ENCODE results near the gene PRLR. TPM values are rescaled to one million over a fixed set of nuclear protein-coding genes. Genes with fewer than 3 reads are reported as not detected.
A peak's percentile ranks its signal among the peaks of the same experiment; 100 is the strongest.
"Not testable (repeated sequence)": the region's sequence is repeated elsewhere in the genome, so short reads cannot be mapped to it uniquely, and the experiment has no call there.

The PRLR gene
- total RNA-seq, 1 experiment from 2014 or later: not detected

GRCh38 chr5:35114698-35115097 is 115.6 kb downstream of the PRLR start:
- in situ Hi-C loops (cut with HindIII; ENCODE audit: low pct_unique_long_range_greater_than_20kb, low sequenced_read_pairs): no loop called here
- no peak for DNase-seq (ENCODE audit: low read depth)

DNA sequence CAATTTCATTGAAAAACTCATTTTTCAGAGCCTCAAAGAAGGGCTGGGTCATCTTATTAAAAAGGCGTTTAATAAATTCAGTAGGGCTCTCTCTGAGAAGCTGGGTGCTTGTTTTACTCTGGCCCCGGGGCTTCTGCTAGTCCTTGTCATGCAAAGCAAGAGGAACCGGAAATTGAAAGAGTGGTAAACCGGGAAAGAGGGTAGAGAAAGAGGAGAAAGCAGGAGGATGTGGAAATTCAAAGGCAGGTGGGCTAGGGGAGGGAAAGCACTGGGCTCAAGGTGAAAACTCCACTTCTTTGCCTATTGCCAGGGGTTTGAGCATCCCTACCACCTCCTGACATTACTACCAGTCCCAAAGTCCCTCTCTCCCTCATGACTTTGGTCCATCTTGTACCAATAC is 118.0 kb downstream of the PRLR start:
- in situ Hi-C loops (cut with HindIII; ENCODE audit: low pct_unique_long_range_greater_than_20kb, low sequenced_read_pairs): no loop called here
- no peak for DNase-seq (ENCODE audit: low read depth)

DNA sequence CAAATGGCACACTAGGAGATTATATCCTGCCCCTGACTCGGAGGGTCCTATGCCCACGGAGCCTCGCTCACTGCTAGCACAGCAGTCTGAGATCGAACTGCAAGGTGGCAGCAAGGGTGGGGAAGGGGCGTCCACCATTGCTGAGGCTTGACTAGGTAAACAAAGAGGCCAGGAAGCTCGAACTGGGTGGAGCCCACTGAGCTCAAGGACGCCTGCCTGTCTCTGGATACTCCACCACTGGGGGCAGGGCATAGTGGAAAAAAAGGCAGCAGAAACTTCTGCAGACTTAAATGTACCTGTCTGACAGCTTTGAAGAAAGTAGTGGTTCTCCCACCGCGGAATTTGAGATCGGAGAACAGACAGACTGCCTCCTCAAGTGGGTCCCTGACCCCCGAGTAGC is 125.7 kb downstream of the PRLR start:
- DNase-seq (ENCODE audit: low read depth); in situ Hi-C loops (cut with HindIII; ENCODE audit: low pct_unique_long_range_greater_than_20kb, low sequenced_read_pairs): not testable (repeated sequence)

DNA sequence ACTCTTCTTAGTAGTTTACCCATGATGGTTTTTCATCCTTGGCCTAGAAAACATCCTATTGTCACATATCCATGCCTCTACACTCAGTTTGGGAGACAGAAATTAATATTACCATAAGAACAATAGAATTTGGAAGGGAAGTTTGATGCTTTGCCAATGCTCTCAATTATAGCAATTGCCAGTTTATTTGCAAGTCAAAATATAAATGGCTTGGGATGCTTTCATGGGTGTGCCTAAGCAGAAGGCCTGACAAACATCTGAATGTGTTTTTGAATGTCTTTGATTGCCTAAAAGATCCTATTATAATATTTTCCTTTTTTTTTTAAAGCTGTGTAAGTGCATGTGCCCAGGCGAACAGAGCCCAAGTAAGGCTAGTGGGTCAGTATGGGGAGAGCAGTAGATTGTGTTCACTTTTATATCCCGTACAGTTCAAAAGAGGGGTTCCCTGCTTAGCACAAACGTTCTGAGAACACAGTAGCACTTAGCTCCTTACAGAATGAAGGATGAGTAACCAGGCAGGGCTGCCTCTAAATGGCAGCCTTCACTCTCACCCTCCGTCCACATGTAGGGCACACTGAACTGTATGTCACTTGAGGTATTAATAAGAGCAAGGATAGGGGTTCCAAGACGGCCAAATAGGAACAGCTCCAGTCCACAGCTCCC is 126.5 kb downstream of the PRLR start:
- in situ Hi-C loops (cut with HindIII; ENCODE audit: low pct_unique_long_range_greater_than_20kb, low sequenced_read_pairs): no loop called here

GRCh38 chr5:35101720-35102119 is 128.6 kb downstream of the PRLR start:
- DNase-seq (ENCODE audit: low read depth); in situ Hi-C loops (cut with HindIII; ENCODE audit: low pct_unique_long_range_greater_than_20kb, low sequenced_read_pairs): not testable (repeated sequence)

More for the DNA sequence above, 126.5 kb downstream of the PRLR start:
- DNase-seq (ENCODE audit: low read depth): no peak

DNA sequence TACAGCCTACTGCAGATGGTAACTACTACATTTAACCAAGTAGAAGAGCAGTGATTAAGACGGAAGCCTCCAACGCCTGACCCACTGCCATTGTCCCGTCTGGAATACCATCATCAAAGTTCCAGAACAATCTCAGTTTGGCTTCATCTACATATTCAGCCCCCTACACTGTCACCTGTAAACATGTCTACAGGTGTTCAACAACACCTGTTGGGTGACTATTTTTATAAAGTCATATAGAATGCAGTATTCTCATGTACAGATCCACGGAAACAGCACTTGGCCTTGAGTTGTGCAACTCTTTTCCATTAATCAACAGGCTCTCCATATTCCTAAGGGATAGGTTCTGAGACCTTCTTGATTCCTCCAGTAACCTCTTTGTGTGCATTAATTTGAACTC is 129.3 kb downstream of the PRLR start:
- no peak for DNase-seq (ENCODE audit: low read depth)
- in situ Hi-C loops (cut with HindIII; ENCODE audit: low pct_unique_long_range_greater_than_20kb, low sequenced_read_pairs): no loop called here

- in situ Hi-C loops (cut with HindIII; ENCODE audit: low pct_unique_long_range_greater_than_20kb, low sequenced_read_pairs): no loop called here
- no peak for DNase-seq (ENCODE audit: low read depth)
Observed at GRCh38 chr5:35098214-35098613, 132.1 kb downstream of the PRLR start.

DNA sequence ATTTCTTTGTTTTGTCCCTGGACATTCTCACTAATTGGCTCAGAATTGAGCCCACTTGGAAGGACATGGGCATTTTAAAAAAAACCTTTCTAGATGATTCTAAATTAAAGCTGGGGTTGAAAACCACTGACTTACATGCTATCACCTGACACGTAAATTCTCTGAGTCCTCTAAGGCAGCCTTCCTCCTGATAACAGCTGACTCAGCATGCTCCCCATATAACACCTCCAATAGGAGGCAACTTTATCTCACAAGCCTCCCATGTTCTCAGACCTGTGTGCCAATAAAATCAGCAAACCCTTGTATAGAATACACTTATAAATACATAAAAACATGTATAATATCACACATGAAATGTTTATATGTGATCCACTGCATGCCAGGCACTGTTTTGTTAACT is 133.4 kb downstream of the PRLR start:
- DNase-seq (ENCODE audit: low read depth): no peak
- in situ Hi-C loops (cut with HindIII; ENCODE audit: low pct_unique_long_range_greater_than_20kb, low sequenced_read_pairs): no loop called here

DNA sequence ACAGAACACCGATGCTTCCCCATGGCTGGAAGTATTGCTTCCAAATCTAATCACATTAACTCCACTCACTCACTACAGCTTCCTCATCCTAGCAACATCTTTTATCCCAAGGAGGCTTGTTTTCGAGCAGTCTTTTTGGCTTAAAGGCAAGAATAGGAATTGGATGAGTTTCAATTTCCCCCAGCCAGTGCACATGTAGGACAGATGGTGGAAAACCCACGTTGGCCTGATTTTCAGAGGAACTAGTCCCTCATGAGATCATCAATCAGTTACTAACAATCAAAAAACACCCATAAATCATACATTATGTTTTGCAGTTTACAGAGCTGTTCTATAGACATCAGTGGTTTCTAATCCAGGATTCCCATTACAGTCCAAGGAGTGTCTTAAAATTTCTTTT is 134.1 kb downstream of the PRLR start:
- DNase-seq (ENCODE audit: low read depth): no peak
- in situ Hi-C loops (cut with HindIII; ENCODE audit: low pct_unique_long_range_greater_than_20kb, low sequenced_read_pairs): no loop called here

- in situ Hi-C loops (cut with HindIII; ENCODE audit: low pct_unique_long_range_greater_than_20kb, low sequenced_read_pairs): no loop called here
- no peak for DNase-seq (ENCODE audit: low read depth)
Observed at GRCh38 chr5:35095366-35095765, 134.9 kb downstream of the PRLR start.

GRCh38 chr5:35094948-35095347 is 135.3 kb downstream of the PRLR start:
- no peak for DNase-seq (ENCODE audit: low read depth)
- in situ Hi-C loops (cut with HindIII; ENCODE audit: low pct_unique_long_range_greater_than_20kb, low sequenced_read_pairs): no loop called here

DNA sequence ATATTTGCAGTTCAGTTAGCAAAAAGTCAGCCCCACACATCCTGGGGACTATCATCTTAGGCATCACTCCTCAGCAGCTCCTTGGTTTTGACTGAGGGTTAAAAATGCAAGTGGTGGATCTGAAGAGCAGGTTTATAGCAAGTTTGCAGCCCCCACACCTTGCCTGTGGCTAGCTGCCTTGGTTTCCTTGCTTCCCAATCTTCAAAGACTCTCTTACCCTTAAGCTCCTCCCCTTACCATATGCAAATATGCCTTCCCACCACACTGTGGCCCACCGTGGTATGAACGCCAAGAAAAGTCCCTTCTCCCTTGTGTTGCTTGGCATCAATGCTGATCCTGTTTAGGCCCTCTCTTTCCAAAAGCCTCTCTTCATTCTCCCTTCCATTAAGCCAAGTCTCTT is 137.6 kb downstream of the PRLR start:
- in situ Hi-C loops (cut with HindIII; ENCODE audit: low pct_unique_long_range_greater_than_20kb, low sequenced_read_pairs): no loop called here
- no peak for DNase-seq (ENCODE audit: low read depth)

DNA sequence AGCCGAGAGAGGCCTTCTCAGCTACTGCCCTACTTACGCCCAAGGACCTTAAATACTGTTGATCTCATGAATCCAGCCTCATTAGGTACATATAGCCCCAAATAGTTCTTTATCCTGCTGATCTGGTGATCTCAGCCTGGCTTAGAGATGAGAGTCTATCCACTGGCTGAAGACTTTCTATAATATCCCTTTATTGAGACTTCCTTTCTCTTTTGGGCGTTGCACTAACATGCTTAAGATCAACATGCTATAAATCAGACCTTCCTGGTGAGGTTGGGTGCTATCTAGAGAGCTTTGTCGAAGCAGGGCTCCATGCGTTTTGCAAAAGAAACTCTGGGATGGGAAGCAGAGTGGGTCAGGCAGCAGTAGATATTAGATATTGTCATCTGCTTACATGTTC is 138.6 kb downstream of the PRLR start:
- DNase-seq (ENCODE audit: low read depth): no peak
- in situ Hi-C loops (cut with HindIII; ENCODE audit: low pct_unique_long_range_greater_than_20kb, low sequenced_read_pairs): no loop called here

DNA sequence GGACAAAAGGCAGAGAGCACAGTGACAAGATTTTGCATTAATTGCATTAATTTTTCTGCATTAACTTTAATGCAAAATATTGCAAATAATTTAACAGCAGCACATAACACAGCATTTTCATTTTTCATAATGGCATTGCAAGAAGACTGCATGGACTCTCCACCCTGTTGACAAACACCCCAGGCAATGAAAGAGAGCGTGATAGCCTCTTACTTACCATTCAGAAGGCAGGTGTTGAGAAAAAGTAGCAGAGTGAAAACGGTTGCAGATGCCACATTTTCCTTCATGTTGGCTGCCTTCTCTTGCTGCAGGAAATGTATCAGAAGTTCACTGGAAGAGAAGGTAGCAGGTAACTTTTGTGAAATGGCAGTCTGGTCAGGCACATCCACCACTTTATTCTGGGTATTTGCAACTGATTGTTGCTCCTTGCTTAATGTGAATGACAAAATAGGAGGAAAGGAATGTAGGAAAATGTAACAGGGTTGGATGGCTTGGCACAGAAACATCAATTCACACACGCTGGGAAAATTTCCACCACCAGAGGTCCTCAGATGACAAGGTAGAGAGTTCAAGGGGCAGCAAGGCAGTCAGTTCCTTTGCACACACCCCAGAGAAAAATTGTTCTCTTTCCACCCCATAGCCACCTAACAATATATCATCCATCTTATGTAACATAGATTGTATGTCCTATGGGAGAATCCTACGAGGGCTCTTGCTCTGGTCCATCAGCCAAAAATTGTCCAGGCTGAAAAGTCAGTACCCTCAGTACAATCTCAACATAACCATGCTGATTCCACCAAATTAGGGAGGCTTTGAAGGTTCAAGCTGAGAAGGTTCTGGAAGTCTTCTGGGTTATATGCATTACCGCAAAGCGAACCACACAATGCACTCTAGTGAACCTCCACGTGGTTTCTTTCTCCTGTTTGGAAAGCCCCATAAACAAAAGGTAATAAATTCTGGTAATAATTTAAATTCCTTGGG is 140.7 kb downstream of the PRLR start:
- in situ Hi-C loops (cut with HindIII; ENCODE audit: low pct_unique_long_range_greater_than_20kb, low sequenced_read_pairs): no loop called here
- DNase-seq (ENCODE audit: low read depth): peak; percentile 32

GRCh38 chr5:35087991-35088390 is 142.3 kb downstream of the PRLR start:
- in situ Hi-C loops (cut with HindIII; ENCODE audit: low pct_unique_long_range_greater_than_20kb, low sequenced_read_pairs): no loop called here
- no peak for DNase-seq (ENCODE audit: low read depth)

DNA sequence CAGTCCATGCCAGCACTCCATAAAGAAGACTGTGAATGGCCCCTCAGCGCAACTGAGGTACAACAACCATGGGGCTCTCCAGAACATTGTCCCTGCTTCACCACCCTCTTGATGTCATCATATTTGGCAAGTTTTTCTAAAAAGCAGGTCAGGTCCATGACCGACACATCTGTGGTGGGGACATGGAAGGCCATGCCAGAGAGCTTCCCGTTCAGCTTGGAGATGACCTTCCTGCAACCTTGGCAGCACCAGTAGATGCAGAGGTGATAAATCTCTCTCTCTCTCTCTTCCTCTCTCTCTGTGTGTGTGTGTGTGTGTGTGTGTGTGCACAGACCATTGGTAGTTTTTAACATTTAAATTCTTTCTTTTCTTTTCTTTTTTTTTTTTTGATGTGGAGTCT is 147.1 kb downstream of the PRLR start:
- in situ Hi-C loops (cut with HindIII; ENCODE audit: low pct_unique_long_range_greater_than_20kb, low sequenced_read_pairs): no loop called here
- no peak for DNase-seq (ENCODE audit: low read depth)

DNA sequence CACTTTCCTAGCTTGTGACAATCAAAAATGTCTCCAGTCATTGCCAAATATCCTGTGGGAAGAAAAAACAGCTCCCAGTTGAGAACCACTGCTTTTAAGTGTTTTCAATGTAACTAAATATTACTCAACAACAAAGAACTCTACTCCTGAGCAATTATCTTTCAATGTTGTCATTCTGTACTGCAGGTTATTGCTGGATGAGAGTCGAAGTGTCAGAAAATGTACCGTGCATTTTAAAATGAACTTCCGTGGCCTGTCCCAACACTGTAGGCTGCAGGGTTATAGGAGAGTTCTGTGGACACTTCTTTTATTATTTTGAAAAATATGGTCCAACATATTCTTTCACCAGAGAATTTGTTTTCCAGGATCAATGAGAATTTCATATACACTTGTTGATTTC is 147.8 kb downstream of the PRLR start:
- DNase-seq (ENCODE audit: low read depth): no peak
- in situ Hi-C loops (cut with HindIII; ENCODE audit: low pct_unique_long_range_greater_than_20kb, low sequenced_read_pairs): no loop called here

- DNase-seq (ENCODE audit: low read depth): no peak
- in situ Hi-C loops (cut with HindIII; ENCODE audit: low pct_unique_long_range_greater_than_20kb, low sequenced_read_pairs): no loop called here
Observed at GRCh38 chr5:35081134-35081533, 149.2 kb downstream of the PRLR start.

- DNase-seq (ENCODE audit: low read depth): no peak
- in situ Hi-C loops (cut with HindIII; ENCODE audit: low pct_unique_long_range_greater_than_20kb, low sequenced_read_pairs): no loop called here
Observed at GRCh38 chr5:35073160-35073559, 157.1 kb downstream of the PRLR start.

Data from Caki2 (cell line).